Renal pelvis (tissue), 4 donors: ENCODE measurements around the gene SSMEM1. TPM values are rescaled to one million over a fixed set of nuclear protein-coding genes. Genes with fewer than 3 reads are reported as not detected.
"Not testable (repeated sequence)": the region's sequence is repeated elsewhere in the genome, so short reads cannot be mapped to it uniquely, and the experiment has no call there.

Experiments
- DNase-seq: peaks from one replicate; pipeline ENCODE4 v3.0.0-alpha.2; 2013
- polyA plus RNA-seq, 3 donors: library from polyadenylated mRNA; unstranded; fragments of 120-200 nt; gene quantifications; one replicate each; pipeline ENCODE4 v1.2.1, GENCODE V29; 2013; ENCODE audit not compliant: insufficient read length in 3 of 3

SSMEM1 gene
- polyA plus RNA-seq, 3 donors = not detected

- DNase-seq = not testable (repeated sequence)
Observed at GRCh38 chr7:130246491-130246890, 38.8 kb downstream of the SSMEM1 start.

GRCh38 chr7:130248842-130249241 lies 41.2 kb downstream of the SSMEM1 start:
- not testable (repeated sequence) for DNase-seq

GRCh38 chr7:130249626-130250025 lies 42.0 kb downstream of the SSMEM1 start:
- not testable (repeated sequence) for DNase-seq

- no peak for DNase-seq
Observed at GRCh38 chr7:130254555-130254954, 46.9 kb downstream of the SSMEM1 start.

- DNase-seq = no peak
Observed at GRCh38 chr7:130256704-130257103, 49.0 kb downstream of the SSMEM1 start.

- no peak for DNase-seq
Observed at GRCh38 chr7:130258494-130259078, 50.9 kb downstream of the SSMEM1 start.

- DNase-seq = no peak
Observed at GRCh38 chr7:130262448-130262847, 54.8 kb downstream of the SSMEM1 start.

- no peak for DNase-seq
Observed at GRCh38 chr7:130263130-130263529, 55.5 kb downstream of the SSMEM1 start.

Other genes with a start within 250 kb of the SSMEM1 start
- 10 to 100 TPM; 31.7 to 37.8 (median 37.7) TPM for gene ZC3HC1, start 156.5 kb upstream of the SSMEM1 start, polyA plus RNA-seq
- gene KLHDC10, start 137.3 kb upstream of the SSMEM1 start, polyA plus RNA-seq = 10 to 100 TPM; 41.9 to 53.6 (median 53.0) TPM
- gene TMEM209, start 2.5 kb upstream of the SSMEM1 start, polyA plus RNA-seq = 10 to 100 TPM; 21.7 to 28.0 (median 26.5) TPM
- gene CPA2, start 59.0 kb downstream of the SSMEM1 start, polyA plus RNA-seq = under 1 TPM; 0.21 to 0.58 (median 0.33) TPM
- under 1 TPM; 0.13 to 0.59 (median 0.31) TPM for gene CPA4, start 85.3 kb downstream of the SSMEM1 start, polyA plus RNA-seq
- under 1 TPM in 2 of 3 donors, not detected in 1; 0.22 to 0.36 TPM for gene CPA5, start 137.0 kb downstream of the SSMEM1 start, polyA plus RNA-seq
- gene CPA1, start 172.6 kb downstream of the SSMEM1 start, polyA plus RNA-seq = 1 to 10 TPM; 1.5 to 2.3 (median 2.2) TPM
- gene CEP41, start 233.2 kb downstream of the SSMEM1 start, polyA plus RNA-seq = 10 to 100 TPM; 26.7 to 29.6 (median 28.8) TPM